Neuronal stem cell (in vitro differentiated cells): ENCODE data around the gene TBXA2R.
A peak's percentile ranks its signal among the peaks of the same experiment; 100 is the strongest.

Source experiments
- DNase-seq: peaks from one replicate; pipeline ENCODE4 v3.0.0-alpha.2; 2013; ENCODE audit warnings: low spot score
- H2AFZ ChIP-seq: one replicate; pipeline ENCODE4 v1.6.1; 2013; ENCODE audit warnings: mild to moderate bottlenecking, low read length, inconsistent platforms
- H2AK5ac ChIP-seq: 2 replicates; pipeline ENCODE4 v1.6.1; 2013; ENCODE audit warnings: low read depth, mild to moderate bottlenecking, inconsistent platforms, low read length, moderate library complexity, mixed read lengths
- H2BK120ac ChIP-seq: 2 replicates; pipeline ENCODE4 v1.6.1; 2013; ENCODE audit warnings: low read depth, mild to moderate bottlenecking, inconsistent platforms, low read length, moderate library complexity, mixed read lengths
- H2BK12ac ChIP-seq: one replicate; pipeline ENCODE4 v1.6.1; 2013; ENCODE audit warnings: low read length, inconsistent platforms
- H2BK15ac ChIP-seq: 2 replicates; pipeline ENCODE4 v1.6.1; 2013; ENCODE audit warnings: mild to moderate bottlenecking, low read length, inconsistent platforms, mixed read lengths
- H2BK5ac ChIP-seq: one replicate; pipeline ENCODE4 v1.6.1; 2013; ENCODE audit warnings: inconsistent platforms, mild to moderate bottlenecking, low read length, moderate library complexity
- H3K14ac ChIP-seq: one replicate; pipeline ENCODE4 v1.6.1; 2013; ENCODE audit warnings: low read length, inconsistent platforms
- H3K18ac ChIP-seq: 2 replicates; pipeline ENCODE4 v1.6.1; 2013; ENCODE audit warnings: low read length, inconsistent platforms
- H3K23ac ChIP-seq: 2 replicates; pipeline ENCODE4 v1.6.1; 2013; ENCODE audit warnings: low read depth, mild to moderate bottlenecking, mixed read lengths, low read length, inconsistent platforms; ENCODE audit not compliant: poor library complexity
- H3K27ac ChIP-seq: replicated peaks from 3 replicates; pipeline ENCODE4 v1.5.1; 2013; ENCODE audit warnings: low read length, inconsistent platforms
- H3K27me3 ChIP-seq, 3 experiments: 2 replicates each; pipeline ENCODE4 v1.6.1; 2013; ENCODE audit warnings: low read length in 3 of 3, mild to moderate bottlenecking in 2 of 3, inconsistent platforms in 1 of 3, low read depth in 1 of 3, mixed read lengths in 1 of 3, moderate library complexity in 1 of 3; ENCODE audit not compliant: control insufficient read depth in 3 of 3, insufficient read depth in 3 of 3
- H3K36me3 ChIP-seq, 2 donors: replicated peaks in 1 of 2; 2 replicates each; pipeline ENCODE4 v1.6.1; 2013; ENCODE audit warnings: low read length in 2 of 2; ENCODE audit not compliant: control insufficient read depth in 2 of 2, insufficient read depth in 2 of 2
- H3K4ac ChIP-seq: 2 replicates; pipeline ENCODE4 v1.6.1; 2013; ENCODE audit warnings: inconsistent platforms, mild to moderate bottlenecking, low read length, moderate library complexity
- H3K4me1 ChIP-seq, 2 donors: 1 replicate in 1 of 2; 2 replicates in 1 of 2; pipeline ENCODE4 v1.6.1; 2013; ENCODE audit warnings: low read length in 2 of 2, low read depth in 1 of 2; ENCODE audit not compliant: control insufficient read depth in 2 of 2, insufficient read depth in 1 of 2
- H3K4me2 ChIP-seq: one replicate; pipeline ENCODE4 v1.6.1; 2013; ENCODE audit warnings: mild to moderate bottlenecking, low read length, inconsistent platforms; ENCODE audit not compliant: insufficient read depth, poor library complexity, severe bottlenecking
- H3K4me3 ChIP-seq, 2 donors: 2 replicates each; pipeline ENCODE4 v1.5.1; 2013; ENCODE audit warnings: low read length in 2 of 2, mild to moderate bottlenecking in 2 of 2, inconsistent platforms in 1 of 2, moderate library complexity in 1 of 2
- H3K79me1 ChIP-seq: one replicate; pipeline ENCODE4 v1.6.1; 2013; ENCODE audit warnings: low read depth, mild to moderate bottlenecking, inconsistent platforms, low read length, moderate library complexity
- H3K9ac ChIP-seq: one replicate; pipeline ENCODE4 v1.6.1; 2013; ENCODE audit warnings: mild to moderate bottlenecking, low read depth, low read length, inconsistent platforms; ENCODE audit not compliant: poor library complexity
- H3K9me3 ChIP-seq, 2 donors: replicated peaks in 1 of 2; 2 replicates each; pipeline versions ENCODE3 to v1.6.1; 2013; ENCODE audit warnings: low read length in 2 of 2, mild to moderate bottlenecking in 2 of 2, inconsistent platforms in 1 of 2, low read depth in 1 of 2, mixed read lengths in 1 of 2, moderate library complexity in 1 of 2; ENCODE audit not compliant: control insufficient read depth in 2 of 2, insufficient read depth in 1 of 2
- H4K8ac ChIP-seq: one replicate; pipeline ENCODE4 v1.6.1; 2013; ENCODE audit warnings: low read depth, mild to moderate bottlenecking, inconsistent platforms, low read length, moderate library complexity
- H4K91ac ChIP-seq: one replicate; pipeline ENCODE4 v1.6.1; 2013; ENCODE audit warnings: low read length, low read depth, mild to moderate bottlenecking, inconsistent platforms; ENCODE audit not compliant: poor library complexity
- WGBS, 2 donors: extraction: QIAGEN DNeasy Blood & Tissue Kit; methylation state at CpG; one replicate each; pipeline ENCODE4 v1.1.7; 2013; ENCODE audit warnings: missing lambda C conversion rate in 2 of 2, mixed read lengths in 1 of 2; ENCODE audit not compliant: insufficient read length in 2 of 2, insufficient replicate concordance in 1 of 2; ENCODE audit errors: extremely low coverage in 2 of 2; 5-methylcytosine and 5-hydroxymethylcytosine counted together

TBXA2R gene

DNA sequence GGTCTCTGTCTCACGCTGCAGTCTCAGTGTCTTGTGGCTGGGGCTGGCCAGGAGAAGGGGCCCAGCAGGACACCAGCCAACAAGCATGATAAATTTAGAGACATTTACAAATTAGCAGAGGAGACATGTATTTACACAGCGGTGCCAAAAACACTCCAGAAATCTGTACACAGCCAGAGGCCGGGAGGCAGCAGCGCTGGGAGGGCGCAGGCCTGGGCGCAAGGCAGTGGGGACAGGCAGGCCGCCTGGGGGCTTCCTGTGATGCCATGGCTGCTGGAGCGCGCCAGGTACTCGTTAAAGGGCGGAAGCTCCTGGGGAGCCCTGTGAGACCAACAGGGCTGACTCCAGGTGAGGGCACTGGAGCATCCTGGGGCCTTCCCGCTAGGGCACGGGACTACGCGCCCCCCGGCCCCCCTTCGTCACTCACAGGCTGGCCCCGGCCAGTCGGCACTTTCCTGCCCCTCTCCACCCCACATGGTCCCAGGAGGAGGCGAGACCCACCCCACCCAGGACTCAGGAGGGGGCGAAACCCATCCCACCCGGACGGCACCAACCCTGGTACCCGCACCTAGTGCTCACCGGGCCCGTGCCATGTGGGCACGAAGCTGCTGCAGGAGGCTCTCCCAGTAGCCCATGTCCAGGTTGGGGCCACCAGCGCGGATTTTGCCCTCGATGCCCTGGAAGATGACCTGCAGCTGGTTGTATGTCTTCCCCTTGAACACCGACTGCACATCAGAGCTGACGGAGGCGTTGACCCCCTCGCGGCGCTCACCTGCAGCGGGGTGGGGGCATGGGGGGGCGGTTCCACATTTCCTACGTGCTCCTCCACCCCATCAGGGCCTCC, 7.4 kb upstream of the TBXA2R start:
- Histone ChIP-seq H4K8ac (no peak overlapping the region), H3K27me3 (no peaks in the 10 kb centered on the region)
- no CpG with 5 or more reads among the region's 39 CpGs for WGBS, 2 donors

GRCh38 chr19:3612901-3613741, 6.4 kb upstream of the TBXA2R start:
- Histone ChIP-seq H3K79me1 (peaks cover 3% of the 10 kb centered on the region), H3K4ac (no peak overlapping the region), H3K9ac (peak overlapping the region; percentile 30), H2BK5ac (no peak overlapping the region), H3K4me2 (no peak overlapping the region), H3K23ac (peak overlapping the region; percentile 43), H3K27ac (no peak overlapping the region), H3K18ac (no peak overlapping the region), H3K27me3 (no peaks in the 10 kb centered on the region), H3K4me1 (peaks cover 0 to 4% of the 10 kb centered on the region in 2 donors), H2BK120ac (no peak overlapping the region), H4K8ac (peak overlapping the region; percentile 82), H3K9me3 (no peaks in the 10 kb centered on the region), H2AK5ac (no peak overlapping the region), H2BK15ac (no peak overlapping the region), H4K91ac (no peak overlapping the region), H3K4me3 (no peak overlapping the region), H2AFZ (no peak overlapping the region), H3K14ac (no peak overlapping the region), H3K36me3 (peaks cover 13 to 42% of the 10 kb centered on the region in 2 donors), H2BK12ac (peak overlapping the region; percentile 31)
- WGBS, 2 donors: no CpG with 5 or more reads among the region's 79 CpGs
- DNase-seq: no peak

More for the DNA sequence above, 7.4 kb upstream of the TBXA2R start:
- Histone ChIP-seq H3K4me2 (no peak overlapping the region), H3K36me3 (peaks cover 13 to 50% of the 10 kb centered on the region in 2 donors), H3K4ac (no peak overlapping the region), H2BK120ac (no peak overlapping the region), H3K4me1 (no peaks in the 10 kb centered on the region), H3K23ac (peak overlapping the region; percentile 65), H3K79me1 (peaks cover 3% of the 10 kb centered on the region), H2AFZ (no peak overlapping the region), H2BK12ac (peak overlapping the region; percentile 31), H3K14ac (peak overlapping the region; percentile 56), H3K27ac (no peak overlapping the region), H2BK15ac (no peak overlapping the region), H4K91ac (no peak overlapping the region), H2AK5ac (no peak overlapping the region), H3K18ac (no peak overlapping the region), H3K9ac (peak overlapping the region; percentile 30), H2BK5ac (no peak overlapping the region), H3K9me3 (no peaks in the 10 kb centered on the region), H3K4me3 (no peak overlapping the region)
- DNase-seq: no peak

DNA sequence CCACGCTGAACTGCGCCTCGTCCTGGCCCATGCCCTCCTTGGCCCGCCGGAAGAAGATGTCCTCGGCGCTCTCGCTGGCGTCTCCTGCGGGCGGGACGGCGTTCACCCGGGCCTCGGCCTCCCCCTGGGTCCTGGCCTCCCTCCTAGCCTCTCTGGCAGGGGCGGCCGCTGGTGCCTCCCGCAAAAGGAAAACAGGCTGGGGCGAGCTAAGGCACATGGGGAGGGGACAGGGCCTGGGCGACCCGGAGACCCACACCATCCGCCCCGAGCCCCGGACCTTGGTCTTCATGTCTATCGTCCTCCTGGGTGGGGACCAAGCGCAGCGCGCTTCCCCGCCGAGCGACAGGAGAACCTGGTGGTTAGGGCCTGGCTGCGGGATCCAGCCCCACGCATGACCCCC, 5.7 kb upstream of the TBXA2R start:
- WGBS, 2 donors: no CpG with 5 or more reads among the region's 33 CpGs
- Histone ChIP-seq H4K91ac (no peak overlapping the region), H2BK12ac (no peak overlapping the region), H3K79me1 (peaks cover 3% of the 10 kb centered on the region), H2AK5ac (no peak overlapping the region), H3K18ac (no peak overlapping the region), H3K4me1 (peaks cover 4 to 11% of the 10 kb centered on the region in 2 donors), H2BK5ac (no peak overlapping the region), H3K36me3 (peaks cover 13 to 41% of the 10 kb centered on the region in 2 donors), H3K4ac (no peak overlapping the region), H3K27ac (no peak overlapping the region), H3K23ac (peak overlapping the region; percentile 55), H2BK15ac (no peak overlapping the region), H3K27me3 (peaks cover 0 to 4% (median under 1%) of the 10 kb centered on the region in 3 experiments), H3K9ac (no peak overlapping the region), H2AFZ (no peak overlapping the region), H3K4me3 (no peak overlapping the region), H2BK120ac (no peak overlapping the region), H3K4me2 (no peak overlapping the region), H4K8ac (no peak overlapping the region), H3K9me3 (no peaks in the 10 kb centered on the region), H3K14ac (no peak overlapping the region)
- DNase-seq: no peak

- WGBS, 2 donors: no CpG with 5 or more reads among the region's 36 CpGs
- Histone ChIP-seq H3K14ac (no peak overlapping the region), H3K27me3 (peaks cover 0 to 9% (median 5%) of the 10 kb centered on the region in 3 experiments), H4K91ac (no peak overlapping the region), H3K27ac (no peak overlapping the region), H3K4ac (no peak overlapping the region), H3K4me3 (no peak overlapping the region), H2BK120ac (no peak overlapping the region), H2BK15ac (no peak overlapping the region), H2AFZ (no peak overlapping the region), H2BK5ac (no peak overlapping the region), H3K4me2 (no peak overlapping the region), H3K18ac (no peak overlapping the region), H3K79me1 (peaks cover 3% of the 10 kb centered on the region), H3K36me3 (peaks cover 13 to 36% of the 10 kb centered on the region in 2 donors), H3K23ac (peak overlapping the region; percentile 55), H3K4me1 (peaks cover 5 to 16% of the 10 kb centered on the region in 2 donors), H2AK5ac (no peak overlapping the region), H3K9me3 (no peaks in the 10 kb centered on the region), H3K9ac (peak overlapping the region; percentile 60), H2BK12ac (no peak overlapping the region), H4K8ac (no peak overlapping the region)
- DNase-seq: no peak
These were observed 5.2 kb upstream of the TBXA2R start for GRCh38 chr19:3611841-3612240.
